SIG-M5 (cell line): ENCODE data around the gene ADARB2.

Experiments used
- DNase-seq: peaks from one replicate; lab custom pipeline; 2025; lab: John Stamatoyannopoulos, UW

ADARB2 gene

DNA sequence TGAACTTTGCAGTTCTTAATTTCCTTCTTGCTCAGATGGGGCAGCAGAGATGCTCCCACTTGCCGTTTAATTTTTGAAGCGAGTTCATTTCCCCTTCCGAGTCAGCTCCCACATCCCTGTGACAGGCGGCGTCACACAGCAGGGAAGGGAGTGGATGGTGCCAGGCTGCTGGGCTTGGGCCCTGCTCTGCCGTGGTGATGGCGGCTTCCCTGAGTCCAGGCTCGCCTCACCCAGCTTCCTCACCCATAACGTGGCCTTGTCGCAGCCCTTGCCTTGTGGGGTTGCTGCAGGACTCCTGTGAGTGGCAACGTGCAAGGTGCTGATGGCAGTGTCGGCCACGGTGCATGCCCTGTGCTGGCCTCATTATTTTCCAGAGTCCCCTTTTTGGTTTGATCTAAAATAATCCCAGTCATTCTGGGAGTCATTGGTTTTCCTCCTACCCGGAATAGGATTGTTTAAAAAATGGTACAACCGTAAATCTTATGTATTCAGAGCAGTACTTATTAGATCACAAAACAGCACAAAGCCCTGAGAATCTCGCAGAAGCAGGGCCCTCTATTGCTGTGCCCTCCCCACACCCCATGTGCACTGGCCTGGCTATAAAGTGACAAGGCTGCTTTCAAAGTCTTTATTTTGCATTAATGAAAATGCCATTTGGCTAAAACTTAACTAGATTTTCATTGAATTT lies 421.1 kb downstream of the ADARB2 start:
- no peak for DNase-seq

DNA sequence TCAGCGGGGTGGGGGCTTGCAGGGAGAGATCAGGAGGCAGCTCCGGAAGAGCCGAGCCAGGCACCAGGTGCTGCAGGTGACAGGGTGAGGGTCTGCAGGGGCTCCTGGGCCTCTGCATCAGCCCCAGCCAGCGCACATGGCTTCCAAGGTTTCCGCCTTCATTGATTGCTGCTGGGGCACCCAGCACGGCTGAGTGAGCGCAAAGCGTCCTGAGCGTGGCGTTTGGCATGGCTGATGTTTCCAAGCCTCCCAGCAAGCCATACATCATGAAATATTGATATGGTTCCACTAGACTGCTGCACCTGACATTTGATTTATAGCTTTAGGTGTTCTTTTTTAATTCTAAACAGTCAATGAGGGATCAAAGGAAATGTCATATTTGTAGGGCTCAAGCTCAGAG lies 422.1 kb downstream of the ADARB2 start:
- DNase-seq, result no peak

- no peak for DNase-seq
These were observed 425.6 kb downstream of the ADARB2 start for GRCh38 chr10:1311726-1312125.

DNA sequence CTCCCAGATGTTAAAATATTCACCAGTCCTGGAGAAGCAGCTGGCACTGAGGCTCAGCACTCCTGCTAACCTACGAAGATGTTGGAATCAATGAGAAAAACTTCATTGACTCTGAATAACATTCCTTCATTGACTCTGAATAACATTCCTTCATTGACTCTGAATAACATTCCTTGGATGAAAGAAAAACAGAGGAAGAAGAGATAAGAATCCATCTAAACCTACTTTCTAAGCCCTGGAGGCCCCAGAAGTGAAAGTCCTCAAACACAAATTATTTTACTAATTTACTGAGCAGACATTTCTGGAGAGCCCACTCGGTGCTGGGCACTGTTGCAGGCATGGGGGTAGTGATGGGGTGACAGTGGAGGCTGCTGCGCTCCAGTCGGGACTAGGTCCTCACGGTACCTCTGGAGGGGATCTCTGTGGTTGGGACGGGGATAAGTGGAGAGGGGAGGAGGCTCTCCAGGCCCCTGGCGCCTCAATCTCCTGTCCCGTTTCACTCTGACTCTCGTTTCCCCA lies 427.0 kb downstream of the ADARB2 start:
- no peak for DNase-seq

DNA sequence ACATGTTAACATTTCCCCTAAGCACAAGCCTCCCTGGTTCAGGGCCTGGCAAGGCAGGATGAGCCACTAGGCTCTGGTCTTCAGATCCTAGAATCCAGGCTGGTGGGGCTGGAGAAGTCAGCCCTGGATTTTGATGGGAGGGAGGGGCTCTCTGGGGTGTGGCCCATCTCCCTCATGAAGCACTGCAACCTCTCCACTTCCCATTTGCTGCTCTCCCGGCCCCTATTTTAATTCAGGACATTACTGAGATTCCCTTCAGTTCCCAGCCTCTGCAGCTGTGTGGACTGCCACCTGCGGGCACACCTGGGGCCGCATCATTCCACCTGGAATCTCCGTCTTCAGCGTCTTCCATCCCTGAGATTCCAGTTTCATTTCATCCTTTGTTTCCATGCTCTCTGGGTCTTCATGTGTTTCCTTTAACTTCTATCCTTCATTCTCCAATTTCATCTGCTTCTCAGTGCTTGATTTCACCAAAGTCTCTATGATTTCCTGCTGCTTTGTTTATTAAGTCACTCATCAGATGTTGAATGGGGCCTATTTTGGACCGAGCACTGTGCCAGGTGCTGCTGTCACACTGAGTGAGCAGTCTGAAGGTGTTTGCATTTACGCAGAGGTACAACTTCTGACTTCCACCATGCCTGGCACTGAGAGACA lies 427.6 kb downstream of the ADARB2 start:
- no peak for DNase-seq

DNA sequence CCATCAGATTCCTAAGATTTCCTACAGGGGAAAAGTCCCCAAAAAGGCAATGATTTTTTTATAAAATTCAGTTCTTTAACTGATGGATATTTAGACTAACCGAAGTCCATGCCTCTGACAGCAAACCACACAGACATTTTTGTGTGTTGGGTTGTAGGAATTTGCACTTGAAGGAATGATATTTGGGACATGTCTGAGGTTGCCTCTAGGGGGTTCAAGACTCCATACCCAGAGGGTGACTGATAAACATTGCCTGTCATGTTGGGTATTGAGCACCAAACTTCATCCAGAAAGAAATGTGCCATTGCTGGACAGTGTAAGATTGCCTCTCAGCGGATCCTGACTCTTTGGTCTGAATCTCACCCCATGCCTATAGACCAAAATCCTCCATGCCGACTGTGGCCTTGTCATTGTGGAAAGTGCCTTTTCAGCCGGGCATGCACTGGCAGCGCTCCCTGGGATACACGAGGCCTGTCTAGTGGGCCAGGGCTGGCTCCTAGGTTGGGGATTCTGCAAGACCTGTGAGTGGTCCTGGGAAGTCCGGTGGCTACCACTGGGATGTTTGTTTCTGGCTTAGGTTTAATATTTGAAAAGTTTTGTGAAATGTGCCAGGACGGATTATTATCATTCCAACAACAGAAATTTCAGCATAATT lies 428.2 kb downstream of the ADARB2 start:
- no peak for DNase-seq

DNA sequence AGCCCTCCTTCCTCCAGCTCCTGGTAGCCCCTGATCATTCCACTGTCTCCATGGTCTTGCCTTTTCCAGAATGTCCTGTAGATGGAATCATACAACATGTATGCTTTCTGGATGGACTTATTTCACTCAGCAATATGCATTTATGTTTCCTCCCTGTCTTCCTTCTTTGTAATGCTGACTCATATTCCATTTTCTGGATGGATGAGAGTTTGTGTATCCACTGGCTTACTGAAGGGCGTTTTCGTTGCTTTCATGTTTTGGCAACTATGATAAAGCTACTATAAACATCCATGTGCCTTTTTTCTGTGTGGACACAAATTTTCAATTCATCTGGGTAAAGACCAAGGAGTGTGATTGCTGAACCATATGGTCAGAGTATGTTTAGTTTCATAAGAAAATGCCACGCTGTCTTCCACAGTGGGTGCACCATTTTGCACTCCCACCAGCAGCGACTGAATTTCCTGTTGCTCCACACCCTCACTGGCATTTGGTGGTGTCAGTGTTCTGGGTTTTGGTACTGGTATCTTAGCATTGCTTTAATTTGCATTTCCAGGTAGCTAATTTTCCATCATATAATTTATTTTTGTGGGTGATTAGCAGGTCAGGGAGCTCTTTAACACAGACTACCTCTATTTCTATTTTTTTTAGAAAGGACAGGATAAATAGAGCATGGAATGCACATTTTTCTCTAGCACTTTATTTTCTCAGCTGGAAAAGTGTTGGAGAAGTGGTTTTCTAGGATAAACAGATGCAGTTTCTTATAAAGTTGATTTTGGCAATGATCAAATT lies 429.0 kb downstream of the ADARB2 start:
- no peak for DNase-seq

- DNase-seq, result no peak
These were observed 436.2 kb downstream of the ADARB2 start for GRCh38 chr10:1301143-1301542.

DNA sequence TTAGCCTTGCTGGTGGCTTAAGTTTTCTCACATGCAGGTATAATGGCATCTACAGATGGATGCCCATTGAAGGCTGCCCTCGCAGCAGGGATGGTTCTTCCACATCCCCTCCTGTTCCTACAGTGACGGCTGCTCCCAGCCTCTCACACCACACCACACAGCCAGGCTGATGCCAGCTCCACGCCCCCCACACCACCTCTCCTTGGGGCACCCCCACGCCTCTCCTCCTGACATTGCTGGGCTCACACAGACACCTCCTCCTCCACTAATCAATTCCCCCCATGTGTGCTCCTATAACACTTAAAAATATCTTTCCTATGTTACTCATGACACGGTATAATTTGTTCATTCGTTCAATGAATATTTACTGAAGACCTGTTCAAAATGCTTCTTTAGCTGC lies 437.1 kb downstream of the ADARB2 start:
- DNase-seq, result no peak

GRCh38 chr10:1299041-1299726 lies 438.1 kb downstream of the ADARB2 start:
- DNase-seq, result no peak

GRCh38 chr10:1297566-1298301 lies 439.6 kb downstream of the ADARB2 start:
- DNase-seq, result no peak

- no peak for DNase-seq
These were observed 441.4 kb downstream of the ADARB2 start for GRCh38 chr10:1295756-1296480.

DNA sequence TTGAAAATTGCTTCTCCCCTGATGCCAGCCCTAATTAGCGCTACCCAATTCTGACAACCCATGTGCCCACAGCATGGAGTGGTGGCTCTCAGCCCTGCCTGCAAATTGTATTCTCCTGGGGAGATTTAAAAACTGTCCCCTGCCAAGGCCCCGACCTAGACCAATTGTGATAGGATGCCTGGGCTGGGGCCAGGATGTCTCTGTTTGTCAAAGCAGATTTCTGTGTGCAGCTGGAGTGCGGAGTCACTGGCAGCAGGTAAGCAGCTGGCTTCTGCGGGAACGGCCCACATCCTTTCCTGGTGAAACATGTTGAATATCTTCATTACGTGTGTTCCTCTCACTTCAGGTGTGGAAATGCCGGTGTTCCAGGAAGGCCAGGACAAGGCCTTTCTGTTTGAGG lies 442.6 kb downstream of the ADARB2 start:
- DNase-seq, result no peak

- no peak for DNase-seq
These were observed 443.5 kb downstream of the ADARB2 start for GRCh38 chr10:1293636-1294435.

DNA sequence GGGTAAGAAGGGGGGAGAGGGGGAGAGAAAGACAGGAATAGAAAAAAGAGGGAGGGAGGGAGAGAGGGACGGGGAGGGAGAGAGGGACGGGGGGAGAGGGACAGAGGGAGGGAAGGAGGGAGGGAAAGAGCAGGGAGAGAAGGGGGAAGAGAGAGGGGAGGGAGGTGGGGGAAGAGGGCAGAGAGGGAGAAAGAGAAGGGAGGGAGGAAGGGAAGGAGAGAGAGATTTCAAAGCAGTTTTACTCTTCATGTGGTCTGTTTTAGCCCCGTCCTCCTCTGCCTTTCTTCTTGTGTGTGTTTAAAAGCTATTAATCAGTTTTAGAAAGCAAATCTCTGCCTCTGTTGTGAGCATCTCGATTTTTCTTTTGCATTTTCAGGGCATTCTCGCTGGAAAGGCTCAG lies 444.2 kb downstream of the ADARB2 start:
- DNase-seq, result no peak

GRCh38 chr10:1292611-1293031 lies 444.7 kb downstream of the ADARB2 start:
- DNase-seq, result no peak

- no peak for DNase-seq
These were observed 445.9 kb downstream of the ADARB2 start for GRCh38 chr10:1291178-1292090.

GRCh38 chr10:1290071-1290471 lies 447.3 kb downstream of the ADARB2 start:
- no peak for DNase-seq
